Right lobe of liver (tissue), 6 donors: ENCODE measurements around the gene SNRNP27. TPM values are rescaled to one million over a fixed set of nuclear protein-coding genes. Genes with fewer than 3 reads are reported as not detected.
"Not testable (repeated sequence)": the region's sequence is repeated elsewhere in the genome, so short reads cannot be mapped to it uniquely, and the experiment has no call there.

Experiments used
- ATAC-seq, 4 donors: fragments of 200-7000 bp; cut with Tn5 transposase; one replicate each; pipeline ENCODE4 v1.9.1; 2020; ENCODE audit warnings: mild to moderate bottlenecking in 4 of 4, moderate library complexity in 4 of 4
- DNase-seq, 3 donors: peaks; one replicate each; pipeline ENCODE4 v3.0.0-alpha.2; 2020
- H3K27ac ChIP-seq, 3 donors: fragments of 200-600 bp; one replicate each; pipeline ENCODE4 v1.8.0; 2022
- H3K27me3 ChIP-seq, 2 donors: fragments of 200-600 bp; one replicate each; pipeline ENCODE4 v1.8.0; 2022
- H3K36me3 ChIP-seq, 4 donors: fragments of 200-600 bp; sonication (generic) in 1 of 4; one replicate each; pipeline versions ENCODE4 v1.5.1 to v1.8.0; 2017 to 2022; ENCODE audit warnings: control low read depth in 1 of 4
- H3K4me1 ChIP-seq, 4 donors: fragments of 200-600 bp; sonication (generic) in 1 of 4; one replicate each; pipeline versions ENCODE4 v1.5.1 to v1.8.0; 2017 to 2022; ENCODE audit warnings: control low read depth in 1 of 4
- H3K4me3 ChIP-seq, 3 donors: fragments of 200-600 bp; one replicate each; pipeline ENCODE4 v1.8.0; 2022
- H3K9me3 ChIP-seq, 4 donors: fragments of 200-600 bp; sonication (generic) in 1 of 4; one replicate each; pipeline versions ENCODE4 v1.5.1 to v1.8.0; 2017 to 2022; ENCODE audit warnings: control low read depth in 1 of 4
- CTCF ChIP-seq, 4 donors: fragments of 200-600 bp in 3 of 4; fragments of 450-650 bp in 1 of 4; IDR thresholded peaks; one replicate each; pipeline versions ENCODE4 v1.5.1 to v1.8.0; 2016 to 2022; ENCODE audit warnings: antibody characterized with exemption in 4 of 4, mild to moderate bottlenecking in 2 of 4
- POLR2A ChIP-seq: fragments of 450-650 bp; IDR thresholded peaks from one replicate; pipeline ENCODE4 v1.6.1; 2017; ENCODE audit warnings: antibody characterized with exemption, mild to moderate bottlenecking
- WGBS: methylation state at CpG from one replicate; pipeline ENCODE4 v1.1.6; 2018; ENCODE audit warnings: low coverage, low lambda C conversion rate; ENCODE audit not compliant: insufficient coverage; ENCODE audit errors: missing lambda C conversion rate; 5-methylcytosine and 5-hydroxymethylcytosine counted together
- intact Hi-C, 2 donors: fragments of 100-400 bp; cut with DNase I; formaldehyde crosslinking; loops; one replicate each; pipeline versions ENCODE4 v1.11.2 to v1.14.1; 2022
- total RNA-seq, 6 experiments: library from RNA; depleted of rRNA in 2 of 6; stranded (reverse); fragments of >200 nt in 2 of 6; fragmentation: NEBNext Ultra II Directional in 3 of 6; extraction: Animal tissue kit (Norgen Biotek cat#: 25700) in 3 of 6; gene quantifications; one replicate each; pipeline versions ENCODE4 v1.1.0 to v1.2.4, GENCODE V29; 2016 to 2023
- donor health status: DM: no; HTN: yes; CAD: no.
- donor health status: DM: no; HTN: no; CAD: no.
- donor health status: DM: no; HTN: no; CAD: no.
- donor health status: DM: no; HTN: yes; CAD: no.
- donor health status: DM: no; HTN: yes; CAD: no.

SNRNP27 gene
- total RNA-seq, 6 experiments from 2014 or later, result 12.1 to 37.7 (median 17.2) TPM

- no peak for DNase-seq
- TF ChIP-seq POLR2A (no peak), CTCF (IDR thresholded peaks at IDR 0.05) (no peak)
Observed at GRCh38 chr2:69948963-69949645, 55.3 kb downstream of the SNRNP27 start.

GRCh38 chr2:69950241-69950640, 56.5 kb downstream of the SNRNP27 start:
- TF ChIP-seq CTCF (IDR thresholded peaks at IDR 0.05), result no peak
- no peak for TF ChIP-seq POLR2A

More at GRCh38 chr2:69948963-69949645, 55.3 kb downstream of the SNRNP27 start:
- intact Hi-C loops, result loop anchor here in 1 of 2 donors (10.0 kb wide), 1 partner anchor 996 kb away; no protein-coding TSS in a partner anchor
- Histone ChIP-seq H3K36me3 (no peaks in the 10 kb centered on the region), H3K9me3 (no peaks in the 10 kb centered on the region), H3K4me1 (no peaks in the 10 kb centered on the region), H3K27ac (no peak overlapping the region), H3K4me3 (no peak overlapping the region), H3K27me3 (no peaks in the 10 kb centered on the region)
- 67% methylated on average over 15 of the region's 21 CpGs for WGBS
- no peak for ATAC-seq

GRCh38 chr2:69950671-69951070, 56.9 kb downstream of the SNRNP27 start:
- not testable (repeated sequence) for ATAC-seq

More at GRCh38 chr2:69950241-69950640, 56.5 kb downstream of the SNRNP27 start:
- Histone ChIP-seq H3K27me3 (no peaks in the 10 kb centered on the region), H3K4me1 (no peaks in the 10 kb centered on the region), H3K27ac (no peak overlapping the region), H3K36me3 (no peaks in the 10 kb centered on the region), H3K4me3 (no peak overlapping the region), H3K9me3 (no peaks in the 10 kb centered on the region)
- DNase-seq, result no peak
- no peak for ATAC-seq
- 80% methylated on average over 4 of the region's 5 CpGs for WGBS
- intact Hi-C loops, result no loop called here

GRCh38 chr2:69952336-69953115, 58.8 kb downstream of the SNRNP27 start:
- intact Hi-C loops, result no loop called here
- DNase-seq, result no peak
- TF ChIP-seq CTCF (IDR thresholded peaks at IDR 0.05) (no peak), POLR2A (no peak)
- H3K9me3 ChIP-seq, result no peaks in the 10 kb centered on the region
- no peak overlapping the region for H3K4me3 ChIP-seq
- H3K27ac ChIP-seq, result no peak overlapping the region
- ATAC-seq, result no peak
- no peaks in the 10 kb centered on the region for H3K4me1 ChIP-seq
- no peaks in the 10 kb centered on the region for H3K36me3 ChIP-seq
- whole genome bisulfite sequencing, result 81% methylated on average over 4 of the region's 6 CpGs
- H3K27me3 ChIP-seq, result no peaks in the 10 kb centered on the region

More at GRCh38 chr2:69950671-69951070, 56.9 kb downstream of the SNRNP27 start:
- H3K36me3 ChIP-seq, intact Hi-C loops, H3K27ac ChIP-seq, DNase-seq, H3K4me3 ChIP-seq, H3K9me3 ChIP-seq, H3K4me1 ChIP-seq, H3K27me3 ChIP-seq: not testable (repeated sequence)
- 67% methylated on average over 1 of the region's 3 CpGs for WGBS

- no peak for ATAC-seq
Observed at GRCh38 chr2:69954084-69954483, 60.3 kb downstream of the SNRNP27 start.

More at GRCh38 chr2:69954084-69954483, 60.3 kb downstream of the SNRNP27 start:
- no peaks in the 10 kb centered on the region for H3K36me3 ChIP-seq
- H3K4me1 ChIP-seq, result no peaks in the 10 kb centered on the region
- no peaks in the 10 kb centered on the region for H3K27me3 ChIP-seq
- intact Hi-C loops, result no loop called here
- H3K4me3 ChIP-seq, result no peak overlapping the region
- no peak overlapping the region for H3K27ac ChIP-seq
- no peaks in the 10 kb centered on the region for H3K9me3 ChIP-seq
- 84% methylated on average over 1 of the region's 1 CpG for WGBS
- no peak for DNase-seq
- TF ChIP-seq POLR2A (no peak), CTCF (IDR thresholded peaks at IDR 0.05) (no peak)
